DND-41 (cell line): Measurements from ENCODE around the gene REC114.

Experiments
- EZH2 ChIP-seq: IDR thresholded peaks from 3 replicates; pipeline ENCODE4 v1.6.1; 2012; ENCODE audit warnings: borderline replicate concordance, low read depth, mild to moderate bottlenecking, moderate library complexity, low read length, inconsistent platforms; ENCODE audit not compliant: severe bottlenecking
- TF ChIP-seq, protein P1 (sequence below): IDR thresholded peaks from 2 replicates; pipeline ENCODE4 v1.5.1; 2012; ENCODE audit warnings: borderline replicate concordance, low read length, moderate library complexity, mild to moderate bottlenecking; ENCODE audit not compliant: poor library complexity, severe bottlenecking; ENCODE audit errors: extremely low read depth

DNA sequence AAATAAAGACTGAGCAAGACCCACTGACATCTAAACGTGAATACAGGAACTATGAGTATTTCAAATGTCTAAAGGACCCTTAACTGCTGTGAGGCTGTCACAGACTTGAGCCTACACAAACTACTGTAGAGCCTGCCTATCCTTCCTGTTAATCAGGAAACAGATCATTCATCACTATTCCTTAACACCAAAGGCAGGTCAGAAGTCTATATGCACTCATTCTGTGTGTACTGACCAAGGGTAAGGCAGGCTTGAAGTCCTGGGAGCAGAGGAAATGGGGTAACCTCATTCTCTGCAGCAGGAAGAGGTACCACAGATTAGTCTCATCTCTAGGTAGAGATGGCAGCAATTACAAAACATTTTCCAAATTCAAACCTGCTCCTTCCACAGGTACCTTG is 159.5 kb downstream of the REC114 start:
- TF ChIP-seq, protein P1, sequence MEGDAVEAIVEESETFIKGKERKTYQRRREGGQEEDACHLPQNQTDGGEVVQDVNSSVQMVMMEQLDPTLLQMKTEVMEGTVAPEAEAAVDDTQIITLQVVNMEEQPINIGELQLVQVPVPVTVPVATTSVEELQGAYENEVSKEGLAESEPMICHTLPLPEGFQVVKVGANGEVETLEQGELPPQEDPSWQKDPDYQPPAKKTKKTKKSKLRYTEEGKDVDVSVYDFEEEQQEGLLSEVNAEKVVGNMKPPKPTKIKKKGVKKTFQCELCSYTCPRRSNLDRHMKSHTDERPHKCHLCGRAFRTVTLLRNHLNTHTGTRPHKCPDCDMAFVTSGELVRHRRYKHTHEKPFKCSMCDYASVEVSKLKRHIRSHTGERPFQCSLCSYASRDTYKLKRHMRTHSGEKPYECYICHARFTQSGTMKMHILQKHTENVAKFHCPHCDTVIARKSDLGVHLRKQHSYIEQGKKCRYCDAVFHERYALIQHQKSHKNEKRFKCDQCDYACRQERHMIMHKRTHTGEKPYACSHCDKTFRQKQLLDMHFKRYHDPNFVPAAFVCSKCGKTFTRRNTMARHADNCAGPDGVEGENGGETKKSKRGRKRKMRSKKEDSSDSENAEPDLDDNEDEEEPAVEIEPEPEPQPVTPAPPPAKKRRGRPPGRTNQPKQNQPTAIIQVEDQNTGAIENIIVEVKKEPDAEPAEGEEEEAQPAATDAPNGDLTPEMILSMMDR: no peak
- TF ChIP-seq EZH2: no peak
